SK-N-SH treated with all-trans-retinoic acid at 6 μM for 48 hours (cell line): Measurements from ENCODE around the gene APMAP.

ENCODE experiments used
- BACH2 ChIP-seq: fragments of 250-450 bp; sonication (Bioruptor Pico); IDR thresholded peaks from 2 replicates; pipeline ENCODE4 v1.9.0; 2021; ENCODE audit warnings: mild to moderate bottlenecking, borderline replicate concordance
- ESRRG ChIP-seq: fragments of 250-450 bp; sonication (Bioruptor Pico); IDR thresholded peaks from 2 replicates; pipeline ENCODE4 v1.6.1; 2021; ENCODE audit warnings: mild to moderate bottlenecking
- OSR1 ChIP-seq: fragments of 250-450 bp; sonication (Bioruptor Pico); IDR thresholded peaks from 2 replicates; pipeline ENCODE4 v1.8.0; 2022; ENCODE audit warnings: moderate library complexity, mild to moderate bottlenecking, inconsistent platforms
- PATZ1 ChIP-seq: fragments of 250-450 bp; sonication (Bioruptor Pico); IDR thresholded peaks from 2 replicates; pipeline ENCODE4 v1.8.0; 2020; ENCODE audit warnings: mild to moderate bottlenecking, moderate library complexity, borderline replicate concordance
- SNAI2 ChIP-seq: fragments of 250-450 bp; sonication (Bioruptor Pico); IDR thresholded peaks from 2 replicates; pipeline ENCODE4 v1.5.0; 2020; ENCODE audit warnings: mild to moderate bottlenecking, moderate library complexity

- no peak for TF ChIP-seq SNAI2
- TF ChIP-seq OSR1 (CRISPR knock-in tag), result no peak
- no peak for TF ChIP-seq PATZ1 (CRISPR knock-in tag)
- no peak for TF ChIP-seq ESRRG (CRISPR knock-in tag)
- no peak for TF ChIP-seq BACH2
Measured at GRCh38 chr20:25020901-25021301, 28.4 kb upstream of the APMAP start.
